ENCODE measurements around the gene ULBP1. TPM values are rescaled to one million over a fixed set of nuclear protein-coding genes. Genes with fewer than 3 reads are reported as not detected.
"Not testable (repeated sequence)": the region's sequence is repeated elsewhere in the genome, so short reads cannot be mapped to it uniquely, and the experiment has no call there.

The ULBP1 gene
- total RNA-seq, 1 donor from 2014 or later: 0.48 TPM

GRCh38 chr6:150005761-150006651 lies 42.3 kb downstream of the ULBP1 start:
- Mint-ChIP-seq H3K4me1 (ENCODE audit: unreplicated experiment) (peaks cover 4% of the 10 kb centered on the region), H3K4me3 (peak overlapping the region; percentile 91), H3K36me3 (no peaks in the 10 kb centered on the region), H3K27me3 (peaks cover 61% of the 10 kb centered on the region), H3K9me3 (no peaks in the 10 kb centered on the region), H3K27ac (peak overlapping the region; percentile 56)
- no peak for DNase-seq (ENCODE audit: extremely low spot score, unreplicated experiment)
- TF ChIP-seq CTCF (conservative IDR thresholded peaks at IDR 0.05): no peak

- Mint-ChIP-seq H3K9me3 (no peaks in the 10 kb centered on the region), H3K27me3 (peaks cover 69% of the 10 kb centered on the region), H3K4me1 (ENCODE audit: unreplicated experiment) (peaks cover 4% of the 10 kb centered on the region), H3K27ac (no peak overlapping the region), H3K4me3 (peak overlapping the region; percentile 24), H3K36me3 (no peaks in the 10 kb centered on the region)
- TF ChIP-seq CTCF (conservative IDR thresholded peaks at IDR 0.05): peak; percentile 75
- DNase-seq (ENCODE audit: extremely low spot score, unreplicated experiment): no peak
Observed at GRCh38 chr6:150006961-150007464, 43.3 kb downstream of the ULBP1 start.

DNA sequence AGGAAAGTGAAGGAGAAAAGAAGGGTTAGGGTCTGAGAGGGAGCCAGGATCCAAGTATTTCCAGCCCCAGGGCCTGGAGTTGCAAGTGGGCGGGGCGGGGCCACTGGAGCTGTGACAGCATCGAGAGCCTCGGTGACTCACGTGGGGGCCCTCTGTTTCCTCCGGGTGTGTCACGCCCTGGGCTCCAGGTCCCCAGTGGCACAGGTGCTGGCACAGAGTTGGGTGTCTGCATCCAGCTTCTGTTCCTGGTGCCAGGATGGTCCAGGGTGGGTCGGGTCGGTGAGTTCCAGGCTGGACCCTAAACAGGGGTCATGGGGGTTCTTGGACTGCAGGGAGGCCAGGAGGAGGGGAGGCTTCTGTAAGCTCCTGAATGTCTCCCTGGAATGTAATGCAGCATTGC lies 44.8 kb downstream of the ULBP1 start:
- Mint-ChIP-seq H3K36me3 (no peaks in the 10 kb centered on the region), H3K27ac (no peak overlapping the region), H3K27me3 (peaks cover 80% of the 10 kb centered on the region), H3K9me3 (no peaks in the 10 kb centered on the region), H3K4me1 (ENCODE audit: unreplicated experiment) (peaks cover 4% of the 10 kb centered on the region), H3K4me3 (no peak overlapping the region)
- TF ChIP-seq CTCF (conservative IDR thresholded peaks at IDR 0.05): no peak
- no peak for DNase-seq (ENCODE audit: extremely low spot score, unreplicated experiment)

- H3K27me3 Mint-ChIP-seq: peaks cover 95% of the 10 kb centered on the region
- H3K4me3 Mint-ChIP-seq; H3K9me3 Mint-ChIP-seq; H3K4me1 Mint-ChIP-seq (ENCODE audit: unreplicated experiment); DNase-seq (ENCODE audit: extremely low spot score, unreplicated experiment); H3K27ac Mint-ChIP-seq; H3K36me3 Mint-ChIP-seq: not testable (repeated sequence)
Observed at GRCh38 chr6:150012846-150013784, 49.4 kb downstream of the ULBP1 start.

- not testable (repeated sequence) for DNase-seq (ENCODE audit: extremely low spot score, unreplicated experiment); H3K9me3 Mint-ChIP-seq; H3K36me3 Mint-ChIP-seq; H3K27ac Mint-ChIP-seq; H3K4me1 Mint-ChIP-seq (ENCODE audit: unreplicated experiment)
- Mint-ChIP-seq H3K27me3 (peaks cover 94% of the 10 kb centered on the region), H3K4me3 (peak overlapping the region; percentile 74)
Observed at GRCh38 chr6:150013785-150014622, 50.3 kb downstream of the ULBP1 start.

GRCh38 chr6:150014623-150015280 lies 51.0 kb downstream of the ULBP1 start:
- H3K27ac Mint-ChIP-seq; H3K4me1 Mint-ChIP-seq (ENCODE audit: unreplicated experiment); H3K9me3 Mint-ChIP-seq; DNase-seq (ENCODE audit: extremely low spot score, unreplicated experiment); H3K36me3 Mint-ChIP-seq; H3K4me3 Mint-ChIP-seq: not testable (repeated sequence)
- H3K27me3 Mint-ChIP-seq: peaks cover 92% of the 10 kb centered on the region

DNA sequence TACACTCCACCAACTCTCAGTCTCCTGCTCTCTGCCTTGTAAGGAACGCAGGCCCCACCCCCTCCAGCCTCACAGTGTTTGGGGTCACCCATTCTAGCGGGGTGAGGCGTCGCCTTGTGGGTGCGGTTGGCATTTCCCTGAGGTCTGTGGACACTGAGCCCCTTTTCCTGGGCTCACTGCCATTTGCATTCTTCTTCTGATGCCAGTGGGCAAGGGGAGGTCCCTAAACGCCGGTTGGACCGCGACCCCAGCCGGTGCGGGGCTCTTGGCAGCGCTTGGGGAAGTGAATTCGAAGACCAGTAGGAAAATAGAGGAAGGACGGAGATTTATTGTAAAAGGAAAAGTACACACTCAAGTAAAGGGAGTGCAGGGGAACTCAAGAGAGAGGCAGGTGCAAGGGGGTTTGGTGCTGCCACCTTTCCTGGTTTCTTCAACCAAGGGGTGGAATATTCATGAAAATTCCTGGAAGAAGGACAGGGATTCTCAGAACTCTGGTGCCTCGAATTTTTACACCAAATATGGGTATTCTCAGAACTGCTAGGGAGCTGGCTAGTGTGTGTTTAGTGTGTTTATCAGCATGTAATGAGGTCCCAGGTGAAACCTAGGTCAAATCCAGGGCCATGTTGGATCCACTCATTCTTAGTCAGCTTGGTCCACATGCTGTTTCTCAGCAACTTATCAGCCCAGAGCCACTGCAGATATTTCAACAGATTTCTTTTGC lies 51.7 kb downstream of the ULBP1 start:
- not testable (repeated sequence) for H3K27ac Mint-ChIP-seq; DNase-seq (ENCODE audit: extremely low spot score, unreplicated experiment); H3K9me3 Mint-ChIP-seq; H3K4me3 Mint-ChIP-seq; H3K4me1 Mint-ChIP-seq (ENCODE audit: unreplicated experiment); H3K36me3 Mint-ChIP-seq
- H3K27me3 Mint-ChIP-seq: peaks cover 87% of the 10 kb centered on the region
